HG03442 (cell line): ENCODE measurements around the gene RNF26.

Experiments
- ATAC-seq: cut with Tn5 transposase; IDR thresholded peaks from one replicate; pipeline ENCODE4 v1.9.1; 2021; ENCODE audit warnings: mild to moderate bottlenecking, moderate library complexity; ENCODE audit not compliant: unreplicated experiment

Gene RNF26

DNA sequence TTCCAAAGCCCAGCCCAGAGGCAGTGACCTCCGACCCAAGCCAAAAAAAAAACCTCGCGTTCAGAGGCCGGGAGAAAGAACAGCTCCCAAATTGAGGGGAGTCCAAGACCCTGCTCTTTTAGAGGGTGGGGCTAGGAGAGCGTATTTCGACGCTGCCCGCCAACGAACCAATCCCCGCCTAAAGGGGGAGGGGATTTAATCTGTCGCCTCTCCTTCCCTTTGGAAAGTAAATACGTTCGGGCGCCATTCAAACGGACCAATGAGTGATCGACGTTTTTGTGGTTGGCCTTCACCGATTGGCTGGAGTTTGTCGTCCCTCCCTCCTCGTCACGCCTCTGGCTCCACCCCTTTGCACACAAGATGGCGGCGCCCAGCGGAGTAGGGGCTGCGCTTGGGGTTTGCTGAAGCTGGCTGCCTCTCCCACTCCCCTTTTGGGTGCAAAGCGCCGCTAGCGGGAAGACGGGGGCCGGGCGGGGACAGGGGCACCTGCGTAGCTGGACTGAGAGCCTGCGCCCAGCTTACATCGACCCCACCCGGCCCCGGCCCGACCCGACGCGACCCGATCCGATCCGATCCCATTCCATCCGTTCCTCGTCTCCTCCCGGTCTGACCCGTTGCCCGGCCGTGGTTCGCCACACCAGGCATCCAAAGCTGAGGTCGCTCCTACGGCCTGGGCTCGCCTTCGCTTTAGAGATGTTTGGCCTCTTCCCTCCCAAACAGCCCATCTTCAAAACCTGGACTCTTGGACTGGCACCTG, at the start of gene RNF26:
RNF26 (plus strand) TSS at position 354 of the 757 bp plus-strand sequence. CDS start 596 bp downstream, outside the sequence.
- peak; percentile 93 for ATAC-seq

DNA sequence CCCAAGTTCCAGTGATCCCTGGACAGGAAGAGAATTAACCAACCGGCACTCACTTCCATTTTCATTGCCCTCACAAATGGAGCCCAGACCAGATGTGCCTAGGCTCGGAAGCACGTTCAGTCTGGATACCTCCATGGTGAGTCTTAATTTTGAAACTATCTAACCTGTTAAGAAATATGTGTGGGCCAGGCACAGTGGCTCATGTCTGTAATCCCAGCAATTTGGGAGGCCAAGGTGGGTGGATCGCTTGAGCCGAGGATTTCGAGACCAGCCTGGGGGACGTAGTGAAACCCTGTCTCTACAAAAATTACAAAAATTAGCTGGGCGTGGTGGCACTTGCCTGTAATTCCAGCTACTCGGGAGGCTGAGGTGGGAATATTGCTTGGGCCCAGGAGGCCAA, 48.9 kb upstream of the RNF26 start:
- no peak for ATAC-seq

DNA sequence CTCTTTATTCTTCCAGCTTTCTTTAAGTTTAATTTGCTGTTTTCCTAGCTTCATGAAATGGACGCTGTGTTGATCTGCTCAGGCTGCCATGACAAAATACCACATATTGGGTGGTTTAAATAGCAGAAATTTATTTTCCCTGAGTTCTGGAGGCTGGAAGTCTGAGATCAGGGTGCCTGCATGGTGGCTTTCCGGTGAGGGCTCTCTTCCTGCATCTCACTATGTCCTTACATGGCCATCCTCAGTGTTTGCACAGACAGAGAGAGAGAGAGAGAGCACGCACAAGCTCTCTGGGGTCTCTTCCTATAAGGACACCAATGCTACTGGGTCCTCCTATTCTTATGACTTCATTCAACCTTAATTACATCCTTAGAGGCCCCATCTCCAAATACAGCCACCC, 46.1 kb upstream of the RNF26 start:
- no peak for ATAC-seq

DNA sequence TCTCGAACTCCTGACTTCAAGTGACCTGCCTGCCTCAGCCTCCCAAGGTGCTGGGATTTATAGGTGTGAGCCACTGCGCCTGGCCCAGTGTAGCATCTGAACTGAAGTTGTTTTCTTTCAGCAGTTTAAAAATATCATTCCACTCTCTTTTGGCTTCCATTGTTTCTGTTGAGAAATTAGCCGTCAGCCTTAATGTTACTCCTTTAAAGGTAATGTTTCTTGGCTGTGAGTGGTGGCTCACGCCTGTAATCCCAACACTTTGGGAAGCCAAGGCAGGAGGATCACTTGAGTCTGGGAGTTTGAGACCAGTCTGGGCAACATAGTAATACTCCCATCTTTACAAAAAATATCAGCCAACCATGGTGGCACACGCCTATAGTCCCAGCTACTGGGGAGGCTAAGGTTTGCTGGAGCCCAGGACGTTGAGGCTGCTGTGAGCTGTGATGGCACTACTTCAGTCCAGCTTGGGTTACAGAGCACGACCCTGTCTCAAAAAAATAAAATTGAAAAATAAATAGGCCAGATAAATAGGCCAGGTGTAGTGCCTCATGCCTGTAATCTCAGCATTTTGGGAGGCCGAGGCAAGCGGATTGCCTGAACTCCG, 43.3 kb upstream of the RNF26 start:
- ATAC-seq: no peak

DNA sequence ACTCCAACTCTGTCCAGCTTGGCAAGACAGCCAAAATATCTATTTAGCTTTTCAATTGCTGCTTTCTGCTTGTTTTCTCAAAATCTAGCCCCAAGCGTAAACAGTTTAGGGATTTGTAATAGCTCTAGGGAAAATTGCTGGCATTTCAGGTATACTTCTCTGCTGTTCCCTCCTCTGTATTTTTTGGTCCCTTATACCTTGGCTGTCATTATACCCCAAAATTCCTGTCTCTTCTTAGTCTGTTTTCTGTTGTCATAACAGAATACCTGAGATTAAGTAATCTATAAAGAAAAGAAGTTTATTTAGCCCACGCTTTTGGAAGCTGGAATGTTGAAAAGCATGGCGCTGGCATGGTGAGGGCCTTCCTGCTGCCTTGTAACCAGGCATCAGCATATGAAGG, 40.9 kb upstream of the RNF26 start:
- ATAC-seq: no peak

DNA sequence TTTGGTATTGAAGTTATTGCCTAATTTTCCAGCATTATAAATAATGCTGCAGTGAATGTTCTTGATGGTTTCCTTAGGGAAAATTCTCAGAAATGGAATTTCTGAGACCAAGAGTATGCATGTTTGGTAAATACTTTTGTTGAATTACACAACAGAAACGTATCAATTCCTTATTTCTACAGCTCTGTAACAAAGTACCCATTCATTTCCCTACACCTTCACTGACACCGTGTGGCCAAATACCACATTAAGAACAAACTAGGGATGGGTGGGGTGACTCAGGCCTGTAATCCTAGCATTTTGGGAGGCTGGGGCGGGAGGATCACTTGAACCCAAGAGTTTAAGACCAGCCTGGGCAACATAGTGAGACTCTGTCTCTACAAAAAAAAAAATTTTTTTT, 39.1 kb upstream of the RNF26 start:
- ATAC-seq: no peak

DNA sequence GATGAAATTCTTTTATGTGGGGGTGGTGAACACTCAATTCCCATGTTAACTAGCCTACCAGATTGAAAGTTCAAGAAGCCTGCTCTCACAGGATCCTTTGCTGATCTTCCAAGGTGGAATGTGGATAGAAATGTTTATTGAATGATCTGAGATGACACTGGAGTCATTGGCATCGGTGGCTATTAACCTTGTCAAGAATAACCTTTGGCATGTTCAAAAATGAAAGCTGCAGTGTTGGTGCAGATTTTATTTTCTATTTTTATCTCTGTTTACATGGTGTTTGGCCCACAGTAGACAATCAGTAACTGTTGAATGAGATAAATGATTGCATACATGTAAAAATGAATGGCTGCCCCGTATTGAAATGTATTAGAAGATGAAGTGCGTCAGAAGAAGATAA, 36.4 kb upstream of the RNF26 start:
- ATAC-seq: no peak

DNA sequence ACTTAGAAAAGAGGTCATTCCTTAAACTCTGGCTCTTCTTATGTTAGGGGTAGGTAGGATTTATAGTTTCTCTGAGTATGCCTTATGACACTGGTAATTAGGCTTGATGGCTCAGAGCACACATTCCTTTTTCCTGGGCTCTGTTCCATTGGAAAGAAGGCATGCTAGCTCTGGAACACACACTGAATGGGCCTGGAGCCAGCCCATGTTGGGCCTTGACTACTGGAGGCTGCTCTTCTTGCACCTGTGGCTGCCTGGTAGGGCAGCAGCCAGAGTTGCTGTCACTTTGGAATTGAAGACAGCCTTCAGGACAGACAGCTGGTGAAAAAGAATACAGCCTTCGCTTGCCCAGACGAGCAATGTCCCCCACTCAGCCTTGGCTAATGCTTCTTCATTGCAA, 35.6 kb upstream of the RNF26 start:
- ATAC-seq: no peak

DNA sequence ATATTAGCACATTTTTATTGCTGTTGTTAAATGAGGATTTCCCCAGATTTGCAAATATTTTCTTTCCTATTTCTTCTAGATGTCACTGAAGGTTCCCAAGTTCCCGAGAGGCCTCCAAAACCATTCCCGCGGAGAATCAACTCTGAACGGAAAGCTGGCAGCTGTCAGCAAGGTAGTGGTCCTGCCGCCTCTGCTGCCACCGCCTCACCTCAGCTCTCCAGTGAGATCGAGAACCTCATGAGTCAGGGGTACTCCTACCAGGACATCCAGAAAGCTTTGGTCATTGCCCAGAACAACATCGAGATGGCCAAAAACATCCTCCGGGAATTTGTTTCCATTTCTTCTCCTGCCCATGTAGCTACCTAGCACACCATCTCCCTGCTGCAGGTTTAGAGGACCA, 34.9 kb upstream of the RNF26 start:
- ATAC-seq: no peak

DNA sequence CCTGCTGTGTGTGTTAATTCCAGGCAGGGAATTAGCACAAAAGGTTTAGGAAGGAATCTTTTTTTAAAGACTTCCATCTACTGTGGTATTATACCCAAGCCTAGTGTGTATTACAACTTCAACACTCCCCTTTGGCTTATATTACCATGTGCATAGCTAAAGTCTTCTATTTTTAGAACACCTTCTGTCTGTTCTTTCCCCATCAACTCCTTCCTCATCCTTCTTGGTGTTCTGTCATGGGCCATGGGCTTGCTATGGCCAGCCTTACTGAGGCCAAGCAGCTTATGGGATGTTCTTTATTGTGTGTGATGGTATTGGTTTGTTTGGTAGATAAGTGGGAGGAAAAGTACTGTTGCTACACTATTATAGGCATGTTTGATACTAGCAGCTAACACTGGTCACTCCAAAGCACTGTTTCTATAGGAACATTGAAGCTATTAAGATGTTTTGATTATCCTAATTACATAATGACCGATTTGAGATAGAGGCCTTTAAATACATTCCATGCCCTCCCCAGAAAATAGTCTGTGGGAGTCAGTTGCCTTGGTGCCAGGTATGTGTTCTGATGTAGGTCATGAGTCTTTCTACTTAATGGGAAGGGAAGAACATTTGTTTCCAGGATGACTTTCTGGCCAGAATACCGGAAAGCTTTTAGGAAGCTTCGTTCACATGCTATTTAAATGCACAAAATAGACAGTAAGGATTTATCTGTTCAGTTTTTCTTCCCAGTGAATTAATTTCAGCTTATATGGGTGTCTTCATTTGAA, 33.9 kb upstream of the RNF26 start:
- ATAC-seq: no peak

DNA sequence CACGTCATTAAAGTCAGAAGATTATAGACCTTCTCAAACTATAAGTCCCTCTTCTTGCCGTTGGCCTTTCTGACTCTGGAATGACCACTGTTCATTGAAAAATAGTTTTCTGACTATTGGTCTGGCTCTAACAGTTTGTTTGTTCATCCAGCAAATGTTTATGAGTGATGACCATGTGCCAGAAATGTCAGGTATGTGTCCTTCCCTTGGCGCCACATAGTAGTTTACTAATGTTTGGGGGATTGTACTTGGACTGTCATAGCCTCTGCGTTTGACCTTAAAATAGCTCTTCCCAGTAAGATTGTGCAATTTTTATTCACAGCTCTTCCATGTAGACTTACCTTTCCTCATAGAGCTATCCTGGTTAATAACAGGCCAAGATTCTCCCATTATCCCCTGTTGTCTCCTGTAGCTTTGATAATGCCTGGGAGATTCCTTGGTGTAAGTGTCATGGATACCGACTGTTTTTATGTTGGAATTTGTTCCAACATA, 31.1 kb upstream of the RNF26 start:
- no peak for ATAC-seq

DNA sequence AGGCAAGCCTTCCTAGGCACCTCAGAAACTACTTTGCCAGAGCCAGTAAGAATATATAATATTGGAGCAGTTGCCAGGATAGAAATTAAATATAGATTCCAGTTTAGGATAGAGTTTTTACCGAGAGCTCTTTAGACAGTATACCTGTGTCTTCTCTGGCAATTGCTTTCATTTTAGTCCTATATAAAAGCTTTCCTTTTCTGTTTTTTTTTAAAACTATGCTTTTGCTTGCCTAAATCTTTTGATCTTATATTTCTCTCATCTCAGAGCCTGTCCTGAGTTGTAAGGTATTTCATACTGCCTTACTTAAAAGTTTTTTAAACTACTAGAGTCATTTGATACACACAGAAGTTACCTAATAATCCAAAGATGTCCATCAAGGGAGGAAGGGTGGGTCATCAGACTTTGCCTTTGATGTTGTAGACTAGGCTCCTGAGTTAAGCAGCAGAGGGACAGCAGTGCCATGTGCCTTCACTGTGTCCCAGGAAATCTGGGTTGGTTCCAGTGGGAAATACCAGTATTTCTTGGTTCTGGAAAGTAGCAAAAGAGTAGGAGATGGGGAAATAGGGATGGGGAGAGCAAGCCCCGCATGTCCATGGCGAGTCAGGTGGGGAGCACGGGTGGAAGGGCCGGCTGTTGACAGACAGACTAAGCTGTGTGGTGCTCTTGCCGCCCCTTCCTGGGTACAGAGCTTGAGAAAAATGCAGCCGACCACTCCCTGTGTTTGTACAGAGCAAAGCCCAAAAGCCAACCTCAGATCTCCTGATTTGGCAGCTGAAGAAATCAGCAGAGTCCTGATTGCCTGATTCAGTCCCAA, 28.6 kb upstream of the RNF26 start:
- no peak for ATAC-seq

DNA sequence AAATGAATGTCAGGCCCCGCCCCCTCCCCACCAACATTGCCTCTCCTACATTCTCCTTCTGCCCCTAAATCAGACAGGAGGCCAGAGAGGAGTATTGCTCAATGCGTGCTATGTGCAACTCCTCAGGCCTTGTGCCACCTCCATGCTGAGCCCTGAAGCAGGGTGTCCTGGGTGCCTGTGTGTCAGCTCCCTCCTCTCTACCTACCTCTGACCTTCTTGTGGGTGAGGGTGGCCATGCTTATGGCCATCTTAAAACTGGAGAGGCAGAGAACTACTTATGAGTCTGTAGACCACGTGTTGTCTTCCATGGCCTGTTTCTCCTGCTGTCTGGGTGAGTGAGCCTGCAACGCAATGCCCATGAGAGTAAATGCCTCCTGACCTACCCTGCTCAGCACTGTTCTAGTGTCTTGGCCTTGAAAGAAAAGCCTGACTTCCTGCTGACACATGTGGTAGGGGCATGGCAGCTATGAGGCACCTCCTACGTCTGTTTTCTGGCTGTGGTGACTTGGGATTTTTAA, 27.9 kb upstream of the RNF26 start:
- no peak for ATAC-seq

DNA sequence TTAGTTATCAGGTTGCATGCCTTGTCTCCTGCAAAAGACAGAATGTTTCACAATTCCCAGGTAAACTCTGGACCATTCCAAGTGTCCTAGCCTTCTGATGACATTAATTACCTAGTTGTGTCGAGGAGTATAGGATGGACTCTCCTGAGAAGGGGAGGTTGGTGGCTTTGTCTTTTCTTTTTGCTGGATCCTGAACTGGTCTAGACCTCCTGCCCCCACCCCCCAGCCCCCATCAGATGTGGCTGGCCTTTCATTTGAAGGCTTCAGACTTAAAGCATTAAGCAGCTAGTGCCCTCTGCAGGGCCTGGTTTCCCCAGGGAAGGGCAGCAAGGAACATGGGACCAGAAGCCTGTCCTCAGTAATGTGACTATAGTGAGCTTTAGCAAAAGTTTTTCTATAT, 27.1 kb upstream of the RNF26 start:
- ATAC-seq: no peak

DNA sequence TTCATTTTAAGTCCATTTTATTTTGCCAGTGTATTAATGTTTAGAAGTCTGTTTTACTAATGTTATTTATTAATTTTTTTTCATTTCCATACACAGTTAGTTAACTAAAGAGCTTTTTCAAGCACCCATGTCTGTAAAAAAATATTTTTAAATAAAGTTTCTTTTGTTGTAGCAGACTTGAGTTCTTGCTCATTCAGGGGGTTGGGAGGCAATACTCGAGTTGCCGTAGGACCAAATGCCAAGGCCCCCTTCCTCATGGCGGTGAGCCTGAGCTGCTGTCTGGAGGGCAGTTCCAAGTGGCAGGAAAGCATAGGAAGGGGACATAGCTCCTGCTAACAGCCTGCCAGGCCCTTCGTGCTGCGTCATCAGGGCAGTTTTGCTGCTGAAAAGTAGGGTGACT, 26.4 kb upstream of the RNF26 start:
- no peak for ATAC-seq

DNA sequence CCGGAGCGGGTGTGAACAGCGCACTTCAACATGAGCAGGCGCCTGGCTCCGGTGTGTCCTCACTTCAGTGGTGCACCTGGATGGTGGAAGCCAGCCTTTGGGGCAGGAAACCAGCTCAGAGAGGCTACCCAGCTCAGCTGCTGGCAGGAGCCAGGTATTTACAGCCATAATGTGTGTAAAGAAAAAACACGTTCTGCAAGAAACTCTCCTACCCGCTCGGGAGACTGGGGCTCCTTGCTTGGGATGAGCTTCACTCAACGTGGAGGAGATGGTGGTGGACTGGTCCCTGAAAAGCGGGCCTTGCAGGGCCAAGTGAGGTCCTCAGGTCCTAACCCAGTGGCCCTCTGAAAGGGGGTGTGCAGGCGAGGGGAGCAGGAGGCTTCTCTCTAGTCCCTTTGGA, 24.9 kb upstream of the RNF26 start:
- no peak for ATAC-seq

DNA sequence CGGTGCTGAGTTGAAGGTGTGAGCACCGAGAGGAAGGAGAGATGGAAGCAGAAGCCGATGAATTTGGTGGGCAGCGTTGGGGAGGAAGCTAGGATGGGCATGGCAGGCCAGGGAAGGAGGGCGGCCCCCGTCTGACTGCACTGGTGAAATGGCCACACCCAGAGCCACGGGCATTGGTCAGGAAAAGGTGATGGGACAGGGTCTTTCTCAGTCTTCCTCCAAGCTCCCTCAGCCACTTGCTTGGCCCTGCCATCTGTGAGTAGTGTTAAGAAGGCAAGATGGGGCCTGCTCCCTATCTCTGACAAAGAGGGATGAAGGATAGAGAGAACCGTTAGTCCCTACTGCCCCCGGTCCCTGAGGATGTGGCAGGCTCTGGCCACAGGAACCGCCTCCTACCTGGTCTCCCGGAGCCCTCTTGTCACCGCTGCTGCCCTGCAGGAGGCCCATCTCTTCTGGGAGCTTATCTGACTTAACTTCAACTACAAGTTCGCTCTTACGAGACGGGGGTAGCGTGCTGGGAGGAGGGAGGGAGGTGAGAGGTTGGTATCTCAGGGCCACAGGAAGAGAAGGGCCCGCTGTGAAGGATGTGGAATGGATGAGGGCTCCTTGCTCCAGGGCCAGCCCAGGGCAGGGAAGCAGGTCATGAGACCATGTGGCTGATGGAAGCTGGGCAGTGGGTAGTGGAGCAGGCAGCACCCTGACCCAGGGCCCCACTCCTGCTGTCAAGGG, 24.2 kb upstream of the RNF26 start:
- ATAC-seq: no peak

DNA sequence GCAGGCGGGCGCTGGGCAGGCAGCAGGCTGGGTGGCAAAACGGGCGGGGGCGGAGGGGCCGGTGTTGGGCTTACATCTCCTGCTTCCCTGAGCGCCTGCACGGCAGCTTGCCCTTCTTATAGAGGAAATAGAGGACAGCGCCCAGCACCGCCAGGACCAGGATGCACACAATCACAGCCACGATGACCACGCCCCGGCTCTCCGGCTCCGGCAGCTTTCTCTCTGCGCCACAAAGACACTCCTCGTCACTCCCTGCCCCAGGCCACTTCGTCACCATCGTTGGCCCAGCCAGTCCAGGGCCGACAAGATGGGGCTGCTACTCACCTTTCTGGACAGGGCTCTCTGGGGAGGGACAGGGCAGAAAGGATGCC, 23.7 kb upstream of the RNF26 start:
- no peak for ATAC-seq

DNA sequence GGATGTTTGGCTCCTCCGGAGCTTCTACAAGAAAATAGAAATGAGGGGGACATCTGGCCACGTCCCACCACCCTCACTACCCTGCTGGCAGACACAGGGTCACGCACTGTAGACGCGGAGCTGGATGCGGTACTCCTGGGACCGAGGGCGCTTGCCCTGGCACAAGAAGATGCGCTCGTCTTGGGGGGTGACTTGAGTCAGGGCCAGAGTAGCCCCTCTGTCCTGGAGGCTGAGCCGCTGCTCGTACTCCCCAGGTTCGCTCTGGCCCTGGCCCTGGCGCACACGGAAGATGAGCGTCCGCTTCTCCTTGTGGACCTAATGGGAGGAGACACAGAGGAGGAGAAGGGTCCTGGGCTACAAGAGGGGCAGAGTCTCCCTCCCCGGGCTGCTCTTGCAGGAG, 19.6 kb upstream of the RNF26 start:
- ATAC-seq: no peak
